Superior temporal gyrus (tissue), 1 donor: ENCODE measurements around the gene GRM4.

Experiments
- DNase-seq: peaks from one replicate; pipeline ENCODE4 v3.0.0-alpha.2; 2016; ENCODE audit errors: extremely low spot score

GRM4 gene

DNA sequence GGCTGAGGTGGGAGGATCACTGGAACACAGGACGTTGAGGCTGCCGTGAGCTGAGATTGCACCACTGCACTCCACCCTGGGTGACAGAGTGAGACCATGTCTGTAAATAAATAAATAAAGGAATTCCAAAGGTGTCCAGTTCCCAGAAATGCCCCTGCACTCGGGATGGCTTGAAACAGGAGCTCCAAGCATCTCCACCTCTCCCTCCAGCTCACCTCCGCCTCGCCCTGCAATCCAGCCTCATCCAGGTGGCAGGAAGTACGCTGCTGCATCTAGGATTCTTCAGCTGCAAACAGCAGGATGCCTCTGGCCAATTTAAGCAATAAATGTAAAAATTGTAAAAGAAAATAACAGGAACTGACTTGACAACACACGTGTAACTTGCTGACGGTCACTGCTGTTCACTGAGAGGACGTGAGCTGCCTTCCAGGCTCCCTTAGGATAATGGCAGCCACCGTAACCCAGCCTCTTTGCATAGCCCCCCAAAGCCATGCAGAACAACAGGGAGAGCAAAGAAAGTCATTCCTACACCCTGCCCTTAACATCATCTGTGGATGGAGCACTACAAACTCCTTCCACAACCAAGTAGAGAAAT lies 11.4 kb upstream of the GRM4 start:
- no peak for DNase-seq

DNA sequence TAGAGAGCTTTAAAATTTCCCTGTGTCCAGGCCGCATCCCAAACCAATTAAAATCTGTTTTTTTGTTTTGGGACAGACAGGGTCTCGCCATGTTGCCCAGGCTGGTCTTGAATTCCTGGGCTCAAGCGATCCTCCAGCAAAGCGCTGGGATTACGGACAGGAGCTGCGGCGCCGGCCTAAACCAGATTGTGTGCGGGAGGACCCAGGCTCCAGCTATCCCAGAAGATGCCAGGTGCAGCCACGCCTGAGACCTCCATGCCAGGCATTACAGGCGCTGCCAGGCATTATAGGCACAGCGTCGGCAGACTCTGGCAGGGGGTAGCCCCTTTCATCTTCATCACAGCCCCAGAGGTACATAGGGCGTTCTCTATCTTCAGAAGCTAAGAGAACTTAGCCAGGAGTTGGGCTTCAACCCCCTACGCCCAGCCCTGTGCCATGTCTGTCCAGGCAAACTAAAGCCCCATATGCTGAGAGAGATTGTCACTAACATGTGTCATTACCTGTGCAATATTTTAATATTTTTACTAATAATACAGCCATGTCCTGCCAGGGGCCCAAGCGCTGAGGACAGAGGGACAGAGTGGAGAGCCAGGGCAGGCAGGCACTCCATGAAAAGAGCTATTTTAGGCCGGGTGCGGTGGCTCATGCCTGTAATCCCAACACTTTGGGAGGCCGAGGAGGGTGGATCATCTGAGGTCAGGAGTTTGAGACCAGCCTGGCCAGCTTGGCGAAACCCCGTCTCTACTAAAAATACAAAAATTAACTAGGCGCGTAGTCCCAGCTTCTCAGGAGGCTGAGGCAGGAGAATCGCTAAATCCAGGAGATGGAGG lies 9.8 kb upstream of the GRM4 start:
- DNase-seq, result no peak

DNA sequence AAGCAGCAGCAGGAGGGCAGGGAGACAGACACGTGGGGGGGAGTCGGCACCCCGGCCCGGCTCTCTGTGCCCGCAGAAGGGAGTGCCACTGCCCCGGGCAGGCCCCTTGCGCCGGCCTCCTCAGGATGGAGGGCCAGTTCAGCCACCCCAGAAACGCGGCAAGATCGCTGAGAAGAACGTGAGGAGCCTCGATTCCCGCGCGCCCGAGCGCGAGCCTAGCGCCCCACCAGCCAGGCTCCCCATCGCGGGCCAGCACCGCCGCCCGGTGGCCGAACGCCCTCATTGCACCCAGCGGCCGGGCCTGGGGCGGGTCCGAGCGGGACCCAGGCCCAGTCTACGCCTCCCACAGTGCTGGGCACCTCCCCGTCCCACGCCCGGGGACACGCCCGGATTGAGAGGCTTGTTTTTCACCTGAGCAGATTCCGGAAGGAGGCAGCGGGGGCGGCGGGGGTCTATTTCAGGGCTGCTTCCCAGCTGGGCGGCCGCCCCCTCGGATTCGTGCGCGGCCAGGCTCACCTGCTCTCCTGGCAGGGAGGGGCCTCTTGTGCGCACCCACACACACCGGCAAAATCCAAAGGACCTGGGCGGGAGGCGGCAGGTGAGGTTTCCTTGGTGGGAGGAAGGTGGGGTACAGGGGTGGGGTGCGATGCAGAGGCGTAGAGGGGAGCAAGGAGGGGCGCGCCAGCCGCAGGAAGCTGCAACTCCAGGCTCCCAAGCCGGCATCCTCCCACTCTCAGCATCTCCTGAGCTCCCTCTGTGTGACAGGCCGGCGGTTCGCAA lies 9.0 kb upstream of the GRM4 start:
- peak; percentile 29 for DNase-seq

- no peak for DNase-seq
These were observed 7.1 kb upstream of the GRM4 start for GRCh38 chr6:34152806-34153520.

DNA sequence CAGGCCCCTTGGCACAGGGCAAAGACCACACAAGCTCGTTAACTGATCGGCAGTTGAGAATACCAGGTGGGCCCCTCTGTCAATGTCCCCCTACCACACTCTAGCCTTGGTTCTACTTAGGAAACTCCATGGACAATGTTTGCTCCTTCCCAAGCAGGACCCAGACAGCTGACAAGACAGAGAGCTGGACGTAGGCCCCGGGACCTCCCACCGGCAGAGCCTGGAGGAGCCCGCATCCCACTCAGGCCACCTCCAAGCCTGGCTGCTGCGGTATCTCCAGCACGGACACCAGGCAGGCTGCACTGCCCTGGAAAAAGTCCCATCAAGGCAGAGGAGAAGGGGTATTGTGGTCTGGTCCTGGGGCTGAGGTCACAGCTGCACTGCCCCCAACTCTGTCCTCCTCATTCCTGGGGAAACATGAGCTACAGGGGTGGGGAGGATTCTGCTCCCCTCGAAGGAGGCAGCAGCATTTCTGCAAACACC lies 6.2 kb upstream of the GRM4 start:
- DNase-seq, result no peak

DNA sequence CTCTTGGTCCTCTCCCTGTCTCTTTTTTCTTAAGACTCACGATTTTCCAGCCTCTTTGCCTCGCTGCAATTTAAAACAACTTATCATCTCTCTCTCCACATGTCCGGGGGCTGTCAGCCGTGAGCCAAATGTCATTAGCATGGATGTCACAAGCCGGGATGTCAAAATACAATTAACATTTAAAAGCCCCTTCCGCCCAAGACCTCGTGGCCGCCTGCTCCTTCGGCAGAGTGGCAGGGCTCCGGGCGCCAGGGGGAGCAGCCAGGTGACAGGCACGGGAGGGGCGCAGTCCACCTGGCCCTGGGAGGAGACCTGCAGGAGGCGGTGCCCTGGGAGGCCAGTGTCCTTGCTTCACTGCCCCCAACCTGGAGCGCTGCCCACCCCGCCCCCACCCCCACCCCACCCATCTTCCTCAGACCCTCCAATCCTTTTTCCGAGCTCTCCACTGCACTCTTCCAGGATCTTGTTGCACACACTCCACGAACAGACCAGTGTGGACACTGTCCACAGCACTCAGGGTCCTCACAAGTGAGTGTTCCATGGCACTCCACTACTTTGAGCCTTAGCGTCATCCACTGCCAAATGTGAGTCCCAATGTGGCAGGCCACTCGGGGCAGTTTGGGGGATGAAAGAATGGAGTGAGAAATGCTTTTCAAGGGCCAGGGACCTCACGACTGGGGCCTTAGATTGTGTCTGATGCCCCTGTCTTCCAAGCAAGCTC lies 5.6 kb upstream of the GRM4 start:
- no peak for DNase-seq

GRCh38 chr6:34150766-34151165 lies 4.9 kb upstream of the GRM4 start:
- DNase-seq, result no peak

- DNase-seq, result no peak
These were observed 4.0 kb upstream of the GRM4 start for GRCh38 chr6:34149831-34150400.

- no peak for DNase-seq
These were observed 3.5 kb upstream of the GRM4 start for GRCh38 chr6:34149452-34149810.

DNA sequence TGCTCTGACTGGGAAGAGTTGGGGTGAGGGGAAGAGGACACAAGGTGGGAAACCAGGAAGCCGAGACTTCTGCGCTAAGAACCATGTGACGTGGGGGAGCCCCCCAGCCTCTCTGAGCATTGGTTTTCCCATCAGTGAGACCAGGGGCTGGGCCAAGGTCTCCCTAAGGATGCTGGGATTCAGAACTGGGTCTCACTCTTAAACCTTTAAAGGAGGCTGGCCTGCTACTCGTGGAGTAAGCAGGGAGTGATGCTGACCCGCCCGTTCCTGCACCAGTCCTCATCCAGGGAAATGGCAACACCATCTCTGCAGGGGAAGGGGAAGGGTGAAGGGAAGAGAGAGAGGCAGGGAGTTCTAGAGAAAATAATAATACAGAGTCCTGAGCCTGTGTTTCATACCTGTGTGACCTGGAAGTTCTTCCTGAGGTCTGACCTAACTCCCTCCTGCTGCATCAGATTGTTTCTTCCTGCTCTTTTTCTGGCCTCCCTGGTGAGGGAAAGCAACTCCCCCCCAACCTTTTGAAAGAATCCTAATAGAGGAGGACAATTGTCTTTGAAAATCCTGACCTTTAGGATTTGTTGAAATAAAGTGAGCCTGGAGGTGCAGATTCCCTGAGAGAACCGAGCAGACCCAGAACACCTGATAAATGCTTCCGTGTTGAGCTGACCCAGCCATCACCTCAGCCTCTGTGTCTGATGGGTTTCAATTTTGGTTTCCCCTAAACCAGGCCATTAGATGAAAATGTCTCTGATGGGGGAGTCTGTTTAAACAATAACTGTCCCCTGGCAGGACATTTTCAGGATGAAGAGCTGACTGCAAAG lies 3.0 kb upstream of the GRM4 start:
- DNase-seq, result no peak

GRCh38 chr6:34147906-34148630 lies 2.2 kb upstream of the GRM4 start:
- no peak for DNase-seq

DNA sequence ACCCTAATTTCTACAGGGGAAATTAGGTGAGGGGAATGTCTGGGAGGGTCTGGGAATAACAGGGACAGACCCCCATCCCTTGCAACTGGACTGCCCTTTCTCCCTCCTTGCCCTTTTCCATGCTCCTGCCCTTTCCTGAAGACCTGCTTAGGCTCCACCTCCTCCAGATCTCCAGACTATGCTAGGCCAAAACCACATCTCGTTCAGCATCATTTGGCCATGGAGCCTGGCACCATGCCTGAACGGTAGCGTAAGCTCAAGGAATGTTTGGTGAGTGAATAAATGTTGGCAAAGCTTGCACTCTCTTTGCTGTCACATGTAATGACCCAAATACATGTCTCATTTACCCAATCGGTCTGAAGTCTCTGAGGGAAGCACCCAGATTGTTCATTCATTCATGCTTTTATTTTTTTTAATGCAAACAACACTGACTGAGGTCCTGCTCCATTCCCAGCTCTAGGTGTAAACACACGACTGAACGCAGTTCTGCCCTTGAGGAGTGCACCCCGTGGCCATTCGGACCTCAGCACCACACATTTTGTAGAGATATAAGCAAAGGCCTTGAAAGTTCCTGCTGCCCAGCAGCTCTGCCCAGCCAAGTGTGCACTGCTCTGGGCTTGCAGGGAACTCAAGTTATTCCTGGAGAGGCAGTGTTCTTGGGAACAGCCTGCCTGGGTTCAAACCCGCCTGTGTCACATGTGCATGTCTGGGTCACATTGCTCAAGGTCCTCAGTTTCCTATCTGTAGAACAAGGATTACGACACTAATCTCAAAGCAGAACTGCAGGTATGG lies 1.1 kb upstream of the GRM4 start:
- DNase-seq, result no peak

GRCh38 chr6:34145161-34146020 lies 496 bp downstream of the GRM4 start:
- DNase-seq, result peak; percentile 41

- no peak for DNase-seq
These were observed 1.2 kb downstream of the GRM4 start for GRCh38 chr6:34144581-34145160.

DNA sequence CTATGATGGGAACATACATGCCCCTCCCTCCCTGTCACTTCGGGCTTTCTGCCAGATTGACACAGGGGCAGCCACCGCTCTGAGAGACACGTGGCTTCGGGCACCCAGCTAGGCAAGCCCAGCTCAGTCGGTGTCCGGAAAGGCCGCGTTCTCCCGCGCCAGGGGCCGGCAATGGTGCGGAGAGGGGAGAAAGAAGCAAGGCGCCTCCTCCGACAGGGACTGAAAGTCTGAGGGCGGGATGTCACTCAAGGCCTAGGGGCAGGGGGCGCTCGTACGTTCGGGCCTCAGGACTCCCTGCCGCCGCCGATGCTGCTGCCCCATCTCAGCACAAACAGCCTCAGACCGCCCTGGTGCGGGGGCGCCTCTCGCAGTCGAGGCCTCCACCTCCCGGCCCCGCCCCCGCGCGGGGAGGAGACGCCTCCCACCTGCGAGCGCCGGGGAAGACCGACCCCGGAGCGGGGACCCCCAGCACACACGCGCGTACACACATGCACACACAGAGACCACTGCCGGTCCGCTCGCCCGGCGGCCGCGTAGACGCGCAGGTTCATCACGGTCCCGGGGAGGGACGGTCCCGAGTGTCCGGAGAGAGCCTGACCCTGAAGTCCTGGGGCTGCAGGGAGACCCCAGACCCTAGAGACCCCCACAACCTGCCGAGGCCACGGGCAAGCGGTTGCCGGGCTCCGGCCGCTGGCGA lies 1.9 kb downstream of the GRM4 start:
- DNase-seq, result no peak

DNA sequence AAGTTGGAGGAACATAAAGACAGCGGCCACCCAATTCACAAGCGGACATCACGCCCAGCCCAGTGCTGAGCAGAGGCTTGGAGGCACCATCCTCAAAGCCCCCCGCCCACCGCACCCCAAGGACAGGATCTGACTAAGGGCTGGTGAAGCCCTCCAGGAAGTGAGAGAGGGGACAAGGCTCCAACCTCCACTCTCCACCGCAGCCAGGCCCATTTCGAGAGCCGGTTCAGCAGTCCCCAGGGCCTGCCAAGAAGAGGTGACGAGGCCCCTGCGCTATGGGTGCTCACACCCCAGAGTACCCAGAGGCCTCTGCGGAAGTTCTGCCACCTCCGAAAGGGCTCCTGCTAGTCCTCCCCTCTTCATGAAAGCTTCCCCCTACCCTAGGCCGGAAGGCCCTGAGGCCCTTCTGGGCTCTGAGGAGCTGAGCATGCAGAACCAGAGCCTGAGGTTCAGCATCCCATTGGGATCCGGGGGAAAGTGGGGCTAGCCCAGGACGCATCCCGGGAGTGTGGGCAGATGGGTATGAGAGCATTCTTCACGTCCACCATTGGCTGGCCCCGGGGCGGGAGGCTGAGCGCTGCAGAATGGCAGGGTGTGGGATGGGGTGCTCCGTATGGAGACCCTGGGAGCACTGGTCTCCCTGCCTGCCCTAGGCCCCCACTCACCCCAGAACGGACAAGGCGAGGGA lies 2.5 kb downstream of the GRM4 start:
- no peak for DNase-seq
